ENCODE data around the gene PRM1. TPM values are rescaled to one million over a fixed set of nuclear protein-coding genes. Genes with fewer than 3 reads are reported as not detected.

PRM1 gene
- total and polyA plus RNA-seq, 2 of the 8 experiments (the other 6 are each of a cell fraction or from before 2014, with no cell fraction given), result 0.54 to 0.82 TPM

- Histone ChIP-seq H2BK15ac (ENCODE audit: low read length) (no peak overlapping the region), H3K9me3 (ENCODE audit: insufficient read depth in 2 of 2, low read depth in 1 of 2, low read length in 1 of 2) (no peaks in the 10 kb centered on the region; a peak in 1 of 4 replicates), H3K18ac (ENCODE audit: extremely low read depth, low read length) (no peak overlapping the region), H2BK120ac (replicated peaks; ENCODE audit: low read depth, low read length) (no peak overlapping the region), H4K5ac (ENCODE audit: insufficient read length, low read depth, low read length) (no peak overlapping the region), H2BK20ac (ENCODE audit: low read length) (no peak overlapping the region), H3K27me3 (replicated peaks in 1 of 4; ENCODE audit: control insufficient read depth in 3 of 4, extremely low read depth in 1 of 4, insufficient read depth in 3 of 4, low read length in 3 of 4) (peaks cover 0 to 2% (median 1%) of the 10 kb centered on the region in 4 experiments; a peak in 1 of 7 replicates), H3K9ac (replicated peaks in 1 of 4; ENCODE audit: extremely low read depth in 1 of 4, low read depth in 3 of 4, low read length in 3 of 4) (no peak overlapping the region), H3K36me3 (ENCODE audit: control insufficient read depth in 2 of 4, insufficient read depth in 4 of 4, low read length in 3 of 4) (no peaks in the 10 kb centered on the region), H4K8ac (ENCODE audit: extremely low read depth, insufficient read depth, low read length) (no peak overlapping the region), H2AFZ (ENCODE audit: low read length) (no peak overlapping the region), H3K4me3 (ENCODE audit: extremely low read depth in 1 of 4, insufficient read depth in 2 of 4, low read depth in 3 of 4, low read length in 4 of 4) (no peak overlapping the region), H2AK5ac (ENCODE audit: low read depth, low read length) (no peak overlapping the region), H3K4me2 (ENCODE audit: insufficient read depth in 1 of 2, low read depth in 2 of 2, low read length in 2 of 2) (no peak overlapping the region), H3K23ac (ENCODE audit: insufficient read length) (no peak overlapping the region), H3K23me2 (ENCODE audit: low read depth, low read length) (no peaks in the 10 kb centered on the region), H3K4ac (replicated peaks; ENCODE audit: insufficient read length, low read depth, low read length) (no peak overlapping the region), H2BK12ac (ENCODE audit: low read depth, low read length) (no peak overlapping the region), H3K14ac (ENCODE audit: insufficient read length) (no peak overlapping the region), H4K20me1 (replicated peaks in 1 of 2; ENCODE audit: control insufficient read depth in 1 of 2, insufficient read depth in 2 of 2, low read length in 2 of 2) (no peaks in the 10 kb centered on the region), H2BK5ac (ENCODE audit: low read depth, low read length) (no peak overlapping the region), H3K79me1 (ENCODE audit: low read depth, low read length) (no peaks in the 10 kb centered on the region), H4K91ac (replicated peaks; ENCODE audit: insufficient read length, low read length) (no peak overlapping the region), H3K27ac (ENCODE audit: low read depth, low read length) (no peak overlapping the region), H3K56ac (replicated peaks; ENCODE audit: insufficient read length, low read depth, low read length) (no peak overlapping the region), H3K79me2 (ENCODE audit: control insufficient read depth in 1 of 2, insufficient read depth in 2 of 2, low read length in 2 of 2) (no peaks in the 10 kb centered on the region), H3K4me1 (replicated peaks in 1 of 4; ENCODE audit: control insufficient read depth in 3 of 4, insufficient read depth in 4 of 4, low read length in 3 of 4) (peaks cover 0 to 5% (median 2%) of the 10 kb centered on the region in 4 experiments; a peak in 4 of 7 replicates)
- WGBS, 2 experiments (ENCODE audit: extremely low coverage in 1 of 2, insufficient coverage in 1 of 2, insufficient read length in 1 of 2, insufficient replicate concordance in 2 of 2, low coverage in 1 of 2, low lambda C conversion rate in 2 of 2, missing lambda C conversion rate in 1 of 2), result 95% methylated on average over 2 of the region's 2 CpGs; no CpG with 5 or more reads in 1 of the 2 experiments
- FAIRE-seq (no peak), DNase-seq (ENCODE audit: low read depth in 1 of 2, low spot score in 2 of 2) (no peak)
- CTCF ChIA-PET (ENCODE audit: partially characterized antibody), result interaction anchor here (1.5 to 1.7 kb wide), 2 partner anchors 61 to 70 kb away, joined by 3 to 5 read pairs; no protein-coding TSS in a partner anchor
- TF ChIP-seq MAFK (IDR thresholded peaks at IDR 0.05; ENCODE audit: low read depth, low read length) (no peak), EZH2 (IDR thresholded peaks at IDR 0.05; ENCODE audit: low read depth, low read length, severe bottlenecking) (no peak), SP1 (IDR thresholded peaks at IDR 0.05; ENCODE audit: low read depth, low read length) (no peak), SIRT6 (IDR thresholded peaks at IDR 0.05; ENCODE audit: low read length) (no peak), ASH2L (IDR thresholded peaks at IDR 0.05; ENCODE audit: low read length) (no peak), JUND (IDR thresholded peaks at IDR 0.05; ENCODE audit: low read length) (no peak), SUZ12 (IDR thresholded peaks at IDR 0.05; ENCODE audit: low read length) (no peak), E2F6 (IDR thresholded peaks at IDR 0.05) (no peak), POLR2AphosphoS5 (IDR thresholded peaks at IDR 0.05; ENCODE audit: low read depth, low read length) (no peak), POLR2A (IDR thresholded peaks at IDR 0.05; ENCODE audit: control extremely low read depth in 1 of 2, low read depth in 2 of 2, low read length in 2 of 2) (no peak), CBX5 (IDR thresholded peaks at IDR 0.05; ENCODE audit: low read depth, low read length) (no peak), SIN3A (conservative IDR thresholded peaks at IDR 0.05 in 1 of 2, IDR thresholded peaks at IDR 0.05 in 1 of 2; ENCODE audit: low read depth in 1 of 2, low read length in 2 of 2) (no peak), RAD21 (IDR thresholded peaks at IDR 0.05 in 1 of 2, conservative IDR thresholded peaks at IDR 0.05 in 1 of 2; ENCODE audit: low read depth in 2 of 2, low read length in 2 of 2) (no peak), GABPA (IDR thresholded peaks at IDR 0.05; ENCODE audit: borderline replicate concordance, insufficient read depth, low read length) (no peak)
- POLR2A ChIA-PET (ENCODE audit: partially characterized antibody), result interaction anchor here (1.0 to 1.7 kb wide), 4 partner anchors 11 to 33 kb away, joined by 3 to 6 read pairs (median 3); partner anchors contain the start of gene SOCS1
These were observed 4.7 kb upstream of the PRM1 start for GRCh38 chr16:11285842-11286241.

Measured in H1 (cell line).